CD4-positive, alpha-beta T cell treated with Interferon gamma for 1 hour (primary cell): ENCODE data around the gene ZDHHC14.

Experiments used
- DNase-seq: peaks from one replicate; pipeline ENCODE4 v3.0.0-alpha.2; 2020

Gene ZDHHC14

DNA sequence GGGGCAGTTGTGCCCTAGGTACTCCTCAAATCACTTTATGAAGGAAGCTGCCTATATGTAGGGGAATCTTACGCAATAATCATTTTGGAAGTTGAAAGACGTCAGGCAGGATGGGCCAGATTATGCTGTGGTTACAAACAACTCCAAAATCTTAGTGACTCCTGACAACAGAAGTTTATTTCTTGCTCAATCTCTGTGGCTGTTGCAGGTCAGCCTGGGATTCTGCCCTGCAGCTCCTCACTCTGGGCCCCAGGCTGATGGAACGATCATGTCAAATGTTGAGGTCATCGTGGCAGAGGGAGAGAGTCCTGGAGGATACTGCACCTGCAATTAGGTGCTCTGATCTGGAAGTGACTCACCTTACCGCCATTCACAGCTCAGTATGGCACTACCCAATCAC lies 88.4 kb downstream of the ZDHHC14 start:
- DNase-seq, result no peak

DNA sequence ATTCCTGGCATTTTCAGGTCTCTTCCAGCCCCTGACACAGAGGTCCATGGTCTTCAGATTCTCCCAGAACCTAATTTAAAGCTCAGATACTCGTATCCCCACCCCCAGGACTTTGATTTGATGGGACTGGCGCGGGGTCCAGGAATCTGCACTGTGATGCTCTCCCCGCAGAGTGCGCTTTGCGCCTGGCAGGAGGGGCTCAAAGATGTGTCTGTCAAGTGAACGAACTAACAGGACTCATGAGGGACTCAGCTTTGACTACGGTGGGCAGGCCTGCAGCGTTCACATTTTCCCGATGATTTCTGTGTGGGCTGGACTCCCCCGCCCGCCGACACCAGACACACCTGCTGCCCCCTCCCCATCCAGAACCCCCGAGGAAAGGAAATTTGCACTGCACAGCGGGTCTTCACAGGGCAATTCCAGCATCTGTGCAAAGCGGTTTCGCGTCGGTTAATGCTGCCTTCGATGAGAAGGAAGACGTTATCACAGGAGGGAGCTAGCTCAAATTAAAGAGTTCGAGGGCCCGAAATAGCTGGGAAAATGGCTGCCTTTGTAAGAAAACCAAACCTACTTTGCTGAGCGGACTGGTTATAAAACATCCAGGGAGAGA lies 90.2 kb downstream of the ZDHHC14 start:
- no peak for DNase-seq

DNA sequence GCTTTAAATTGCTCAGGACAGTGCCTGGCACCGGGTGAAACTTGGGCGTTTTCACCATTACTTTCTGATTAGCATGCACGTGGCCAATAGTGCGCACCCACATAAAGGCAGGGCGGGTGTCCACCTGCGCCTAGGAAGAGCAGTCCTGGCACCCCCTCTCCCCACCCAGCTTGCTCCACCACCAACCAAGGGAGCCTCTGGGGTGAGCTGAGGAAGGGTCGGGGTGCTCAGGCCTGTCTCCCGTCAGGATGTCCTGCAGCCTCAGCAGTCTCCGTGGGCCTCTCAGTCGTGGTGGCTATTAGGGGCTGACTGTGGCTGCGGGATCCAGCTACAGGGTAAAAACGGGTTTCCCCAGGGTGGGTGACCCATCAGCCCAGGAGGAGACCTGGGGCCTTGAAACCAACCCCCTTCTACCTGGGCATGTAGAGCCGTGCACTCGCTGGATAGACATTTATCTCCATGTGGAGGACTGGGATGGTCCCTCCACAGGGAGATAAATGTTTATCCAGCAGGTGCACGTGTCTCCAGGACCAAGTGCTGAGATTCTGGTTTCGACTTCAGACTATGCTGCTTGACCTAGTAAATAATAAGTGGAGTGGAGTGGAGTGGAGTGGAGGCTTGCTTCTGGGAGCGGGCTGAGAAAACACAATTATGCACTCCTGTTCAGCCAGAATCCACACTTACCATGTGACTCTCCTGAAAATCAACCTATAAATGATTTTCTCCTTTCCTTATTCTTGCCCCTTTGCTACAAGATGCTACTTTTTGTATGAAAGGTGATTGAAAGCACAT lies 91.1 kb downstream of the ZDHHC14 start:
- no peak for DNase-seq

DNA sequence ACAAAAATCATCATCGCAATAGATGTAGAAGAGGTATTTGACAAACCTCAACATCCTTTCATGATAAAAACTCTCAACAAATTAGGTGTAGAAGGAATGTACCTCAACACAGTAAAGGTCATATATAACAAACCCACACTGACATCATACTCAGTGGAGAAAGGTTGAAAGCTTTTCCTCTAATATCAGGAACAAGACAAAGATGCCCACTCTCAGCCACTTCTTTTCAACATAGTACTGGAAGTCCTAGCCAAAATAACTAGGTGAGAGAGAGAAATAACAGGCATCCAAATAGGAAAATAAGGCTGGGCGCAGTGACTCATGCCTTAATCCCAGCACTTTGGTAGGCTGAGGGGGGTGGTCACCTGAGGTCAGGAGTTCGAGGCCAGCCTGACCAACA lies 95.8 kb downstream of the ZDHHC14 start:
- DNase-seq, result no peak

DNA sequence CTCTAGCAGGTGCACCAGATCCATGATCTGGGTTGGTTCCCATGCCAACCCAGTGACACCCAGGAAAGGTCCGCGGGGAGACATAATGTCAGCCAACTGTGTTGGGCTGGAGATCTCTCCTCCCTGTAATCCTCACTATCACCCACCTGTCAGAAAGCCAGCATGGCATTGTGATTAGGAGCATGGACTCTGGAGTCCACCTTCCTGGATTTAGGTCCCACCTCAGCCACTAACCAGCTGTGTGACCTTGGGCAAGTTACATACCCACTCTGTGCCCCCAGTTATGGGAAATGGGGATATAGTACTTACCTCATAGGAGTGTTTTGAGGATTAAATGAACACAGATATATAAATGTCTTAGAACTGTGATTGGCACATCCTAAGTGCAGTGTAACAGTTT lies 97.9 kb downstream of the ZDHHC14 start:
- no peak for DNase-seq

DNA sequence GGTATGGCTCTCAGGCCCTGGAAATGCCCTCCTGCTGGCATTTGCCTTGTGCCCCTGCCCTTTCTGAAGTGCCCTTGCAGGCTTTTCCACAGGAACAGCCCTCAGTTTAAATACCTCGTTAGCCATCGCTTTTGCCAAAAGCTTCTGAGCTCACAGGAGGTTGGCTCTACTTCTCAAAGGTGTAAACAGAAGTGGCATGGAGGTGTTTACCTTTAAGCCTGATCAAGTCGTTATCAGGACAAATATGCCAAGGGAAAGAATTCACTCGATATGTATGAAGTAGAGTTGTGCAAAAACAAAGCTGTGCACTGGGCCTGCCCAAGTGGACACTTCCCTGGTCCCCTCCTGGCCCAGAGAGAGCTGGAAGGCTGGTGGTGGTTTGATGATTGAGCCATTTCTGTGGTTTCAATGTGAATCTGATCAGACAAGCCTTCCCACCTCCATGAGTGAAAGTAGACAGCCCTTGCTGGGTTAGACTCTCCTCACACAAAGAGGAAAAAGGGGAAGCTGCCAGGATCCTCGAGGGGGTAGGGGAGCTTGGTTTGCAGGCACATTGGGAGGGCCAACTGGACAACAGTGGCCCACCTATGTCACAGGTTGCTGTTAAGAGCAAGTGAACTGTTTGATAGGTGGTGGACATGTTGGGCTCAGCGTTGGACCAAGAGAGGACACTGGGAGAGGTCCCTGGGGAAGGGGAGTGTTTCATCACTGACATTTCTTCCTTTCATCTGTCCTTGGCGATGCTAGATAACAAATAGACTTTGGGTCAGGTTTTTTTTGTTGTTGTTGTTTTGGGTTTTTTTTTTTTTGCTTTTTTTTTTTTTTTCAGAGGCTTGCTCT lies 98.7 kb downstream of the ZDHHC14 start:
- DNase-seq, result no peak

DNA sequence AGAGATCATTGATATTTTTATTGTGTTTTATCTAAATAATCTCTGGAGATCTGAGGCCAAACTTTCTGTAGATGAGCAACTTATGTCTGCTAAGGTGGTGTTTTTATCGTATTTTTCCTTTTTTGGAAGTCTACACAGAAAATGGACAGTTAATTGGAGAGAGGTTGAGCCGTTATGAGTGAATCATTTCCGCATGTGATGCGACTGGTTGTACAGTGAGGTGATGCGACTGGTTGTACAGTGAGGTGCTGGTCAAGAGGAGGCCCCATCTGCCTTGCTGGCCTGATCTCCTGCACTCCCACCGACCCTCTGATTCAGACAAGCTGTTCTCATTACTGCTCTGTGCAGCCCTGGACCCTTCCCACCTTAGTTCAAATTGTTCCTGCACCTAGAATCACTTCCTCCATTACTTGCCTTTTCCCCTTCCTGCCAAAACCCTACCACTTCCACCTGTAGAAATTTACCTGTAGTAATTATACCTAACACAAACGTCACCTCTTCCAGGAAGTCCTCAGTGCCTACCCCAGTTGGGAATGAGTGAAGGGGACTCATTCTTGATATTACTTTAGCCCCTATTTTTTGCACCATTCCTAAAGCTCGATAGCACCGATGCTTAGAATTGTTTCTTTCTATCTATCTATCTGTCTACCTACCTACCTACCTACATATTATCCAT lies 100.3 kb downstream of the ZDHHC14 start:
- no peak for DNase-seq

DNA sequence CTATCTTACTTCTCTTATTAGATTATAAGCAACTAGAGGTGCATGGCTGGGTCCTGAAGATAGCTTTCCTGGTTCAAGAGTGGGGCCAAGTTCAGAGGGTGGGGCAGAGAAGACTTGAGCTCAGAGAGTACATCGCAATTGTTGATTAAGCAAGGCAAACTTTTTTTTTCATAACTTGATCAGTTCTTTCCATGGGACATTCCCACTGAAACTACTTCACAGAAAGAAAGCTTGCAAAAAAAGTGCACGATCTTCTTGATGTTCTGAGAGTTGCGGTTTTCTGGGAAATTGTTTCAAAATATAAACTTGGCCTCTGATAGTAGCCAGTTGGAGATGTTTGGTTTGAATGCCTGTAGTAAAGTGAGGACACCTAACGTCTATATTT lies 100.9 kb downstream of the ZDHHC14 start:
- DNase-seq, result no peak

DNA sequence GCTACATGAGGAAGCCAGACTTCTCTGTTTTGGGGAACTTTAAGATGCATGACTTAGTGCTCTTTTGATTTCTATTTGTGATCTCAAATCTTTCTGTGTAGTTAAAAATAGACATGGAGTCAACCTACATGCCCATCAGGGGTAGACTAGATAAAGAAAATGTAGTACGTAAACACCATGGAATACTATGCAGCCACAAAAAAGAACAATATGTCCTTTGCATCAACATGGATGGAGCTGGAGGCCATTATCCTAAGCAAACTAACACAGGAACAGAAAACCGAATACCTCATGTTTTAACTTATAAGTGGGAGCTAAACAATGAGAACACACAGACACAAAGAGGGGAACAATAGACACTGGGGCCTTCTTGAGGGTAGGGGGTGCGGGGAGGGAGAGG lies 102.8 kb downstream of the ZDHHC14 start:
- no peak for DNase-seq

DNA sequence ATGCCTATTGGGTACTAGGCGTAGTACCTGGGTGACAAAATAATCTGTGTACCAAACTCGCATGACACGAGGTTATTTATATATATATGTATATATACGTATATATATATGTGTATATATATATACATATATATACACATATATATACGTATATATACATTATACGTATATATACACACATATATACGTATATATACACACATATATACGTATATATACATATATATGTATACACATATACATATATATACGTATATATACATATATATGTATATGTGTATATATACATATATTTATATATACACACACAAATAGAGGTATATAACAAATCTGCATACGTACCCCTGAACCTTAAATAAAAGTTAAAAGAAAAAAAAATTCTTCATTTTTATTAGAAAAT lies 103.2 kb downstream of the ZDHHC14 start:
- DNase-seq, result no peak

DNA sequence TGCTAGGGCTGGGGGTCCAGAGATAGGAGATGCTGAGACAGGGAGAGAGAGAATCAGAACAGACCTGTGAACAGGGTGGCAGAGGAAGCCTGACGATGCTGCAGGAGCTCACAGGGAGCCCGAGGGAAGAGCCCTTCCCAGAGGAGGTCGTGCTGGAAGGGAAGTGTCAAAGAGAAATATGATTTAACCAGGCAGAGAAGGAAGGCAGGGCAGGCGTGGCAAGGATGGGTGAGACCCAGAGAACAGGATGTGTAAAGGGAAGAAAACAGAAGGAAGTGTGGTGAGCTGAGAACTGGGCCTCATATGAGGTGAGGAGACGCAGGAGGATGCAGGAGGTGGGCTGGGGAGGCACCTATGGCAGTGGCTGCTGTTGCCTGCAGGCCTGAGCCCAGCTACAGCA lies 105.6 kb downstream of the ZDHHC14 start:
- DNase-seq, result no peak

DNA sequence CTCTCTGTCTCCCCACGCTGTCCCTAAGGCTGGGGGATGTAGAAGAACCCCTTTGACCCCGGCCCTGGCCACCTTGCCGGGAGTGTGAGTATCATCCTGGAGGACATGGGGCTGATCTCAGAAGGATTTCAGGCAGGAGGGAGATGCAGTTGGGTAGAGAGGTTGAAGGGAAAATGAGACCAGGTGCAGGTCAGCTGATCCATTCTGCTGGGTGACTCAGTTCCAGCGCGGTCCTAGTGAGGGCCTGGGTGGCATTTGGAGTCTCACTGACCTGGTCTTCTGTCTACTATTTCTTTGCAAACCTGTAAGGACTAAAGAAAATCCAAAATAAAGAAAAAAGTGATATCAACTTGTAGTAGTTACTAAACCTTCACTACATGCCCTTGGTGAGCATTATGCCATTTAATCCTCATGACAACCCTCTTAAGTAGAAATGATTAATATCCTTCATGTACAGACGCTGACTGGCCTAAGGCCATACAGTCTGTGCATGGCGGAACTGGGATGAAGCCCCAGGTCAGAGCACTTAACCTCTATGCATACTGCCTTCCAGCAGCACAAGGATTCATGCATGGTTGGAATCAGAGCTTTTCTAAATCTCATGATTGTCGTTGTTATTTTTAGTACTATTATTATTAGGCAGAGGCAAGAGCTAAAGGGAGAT lies 106.3 kb downstream of the ZDHHC14 start:
- no peak for DNase-seq

DNA sequence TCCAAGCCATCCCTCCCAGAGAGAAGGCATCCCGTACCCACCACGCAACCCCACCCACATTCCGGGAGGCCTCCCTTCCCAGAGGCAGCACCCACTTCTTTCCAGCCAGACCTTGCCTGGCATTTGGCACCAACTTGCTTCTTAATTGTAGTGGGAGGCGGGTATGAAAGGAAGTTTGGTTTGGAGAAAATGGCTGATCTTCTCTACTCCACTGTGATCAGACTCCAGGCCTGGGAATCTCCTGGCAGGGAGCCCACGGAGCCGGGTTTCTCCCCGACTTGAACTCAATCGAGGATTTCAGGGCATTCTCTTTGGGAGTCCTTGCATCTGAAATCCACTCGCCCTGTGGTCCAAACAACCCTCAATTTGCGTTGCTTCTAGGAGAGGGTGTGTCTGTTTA lies 107.1 kb downstream of the ZDHHC14 start:
- DNase-seq, result no peak

DNA sequence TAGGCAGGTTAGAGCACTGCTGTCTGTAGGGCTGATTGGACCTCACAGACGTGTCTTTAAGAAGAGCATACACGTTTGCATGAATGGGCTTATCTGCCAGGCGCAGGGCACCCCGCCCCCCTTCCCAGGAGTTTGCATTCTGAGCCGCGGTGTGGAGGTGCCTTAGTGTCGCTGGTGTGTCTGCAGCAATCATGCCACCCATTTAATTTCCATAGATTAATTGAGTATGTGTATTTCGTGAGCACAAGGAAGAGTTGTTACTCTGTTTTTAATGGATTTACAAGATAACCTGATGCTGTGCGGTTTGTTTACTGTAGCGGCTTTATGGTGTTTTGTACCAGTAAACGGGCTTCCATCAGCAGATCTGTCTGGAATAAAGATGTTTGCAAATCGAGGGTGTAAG lies 107.7 kb downstream of the ZDHHC14 start:
- DNase-seq, result no peak

DNA sequence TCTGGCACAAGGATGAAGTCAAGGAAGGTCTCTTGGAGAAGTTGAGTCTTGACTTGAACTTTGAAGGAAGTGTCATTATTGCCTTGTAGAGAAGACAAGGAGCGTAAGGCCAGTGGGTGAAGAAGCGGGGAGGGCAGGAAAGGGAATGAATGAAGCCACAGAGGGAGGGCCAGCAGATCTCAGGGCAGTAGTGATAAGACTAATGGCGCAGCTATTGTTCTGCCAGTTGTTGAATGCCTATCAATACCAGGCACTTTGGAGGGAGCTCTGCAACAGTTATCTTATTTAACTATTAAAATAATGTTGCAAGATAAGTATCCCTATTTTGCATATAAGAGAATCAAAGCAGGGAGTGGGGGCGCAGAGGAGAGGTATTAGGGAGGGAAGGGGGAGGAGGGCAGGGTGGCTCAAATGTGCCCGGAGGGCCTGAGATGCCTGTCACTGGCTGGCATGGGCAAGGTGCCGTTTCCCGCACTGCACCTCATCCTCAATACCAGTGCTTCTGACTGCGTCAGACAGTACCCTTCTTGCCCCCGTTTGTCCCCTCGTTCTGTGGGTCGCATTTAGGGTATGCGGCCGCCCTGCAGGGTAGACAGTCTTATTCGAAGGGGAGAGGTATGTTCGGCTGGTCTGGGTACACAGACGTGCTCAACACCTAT lies 109.8 kb downstream of the ZDHHC14 start:
- DNase-seq, result no peak

DNA sequence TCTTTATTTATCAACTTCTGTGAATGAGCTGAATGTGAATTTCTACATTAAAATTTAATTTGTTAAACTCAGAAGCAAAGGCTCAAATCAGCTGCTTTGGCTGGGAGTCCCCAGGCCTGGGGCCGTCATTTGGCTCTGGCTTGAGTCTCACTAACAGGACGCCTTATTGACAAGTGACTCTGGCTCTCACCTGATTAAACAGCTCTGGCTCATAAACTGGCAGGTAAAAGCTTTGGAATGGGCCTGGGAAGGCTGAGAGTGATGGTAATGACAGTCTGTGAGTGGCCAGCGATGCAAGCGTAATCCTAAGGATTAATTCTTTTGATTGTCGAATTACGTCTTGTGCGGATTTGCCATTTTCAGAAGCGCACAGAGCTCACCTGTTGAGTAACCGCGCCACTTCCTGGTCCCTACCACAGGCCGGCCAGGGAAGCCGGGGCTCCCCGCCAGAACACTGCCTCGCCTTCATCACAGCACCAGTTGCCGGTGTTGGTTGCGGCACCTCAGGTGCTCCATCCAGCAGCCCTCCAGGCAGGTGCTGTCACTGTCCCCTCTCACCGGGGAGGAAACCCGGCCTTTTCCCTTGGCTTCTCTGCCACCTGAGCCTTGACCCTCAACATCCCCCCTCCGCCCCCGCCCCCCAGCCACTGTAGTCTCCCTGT lies 110.7 kb downstream of the ZDHHC14 start:
- no peak for DNase-seq

DNA sequence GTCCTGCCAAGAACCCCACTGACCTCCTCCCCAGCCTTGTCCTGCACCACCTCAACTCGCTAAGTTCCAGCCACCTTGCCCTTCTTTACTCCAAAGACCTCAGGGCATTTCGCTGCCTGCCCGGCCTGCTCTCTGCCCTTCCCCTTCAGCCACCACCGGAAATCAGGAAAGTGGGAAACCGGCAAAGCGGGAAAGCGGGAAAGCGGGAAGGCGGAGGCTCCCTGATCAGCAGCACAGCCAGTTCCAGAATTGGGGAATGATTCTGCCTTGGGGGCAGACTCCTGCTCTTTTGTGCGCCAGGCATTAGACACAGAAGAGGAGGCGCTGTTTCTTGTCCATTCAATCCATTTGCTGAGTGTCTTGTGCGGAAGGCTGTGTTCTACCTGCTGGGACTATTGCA lies 111.3 kb downstream of the ZDHHC14 start:
- no peak for DNase-seq

DNA sequence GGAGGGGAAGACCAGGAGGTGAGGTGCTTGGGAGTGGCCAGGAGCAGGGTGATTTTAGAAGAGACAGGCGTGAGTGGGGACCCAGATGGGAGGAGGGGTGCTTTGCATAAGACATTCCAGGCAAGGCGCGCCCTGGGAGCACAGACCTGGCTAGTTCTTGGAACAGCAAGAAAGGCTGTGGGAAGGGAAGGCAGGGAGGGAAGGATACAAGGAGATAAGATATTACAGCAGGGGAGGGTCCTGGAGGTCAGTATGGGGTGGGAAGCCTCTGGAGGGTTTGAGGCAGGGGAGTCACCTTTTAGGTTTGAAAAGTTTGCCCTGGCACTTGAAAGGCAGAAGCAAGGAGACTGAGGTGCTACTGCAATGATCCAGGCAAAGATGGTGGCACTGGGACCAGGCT lies 111.8 kb downstream of the ZDHHC14 start:
- no peak for DNase-seq

DNA sequence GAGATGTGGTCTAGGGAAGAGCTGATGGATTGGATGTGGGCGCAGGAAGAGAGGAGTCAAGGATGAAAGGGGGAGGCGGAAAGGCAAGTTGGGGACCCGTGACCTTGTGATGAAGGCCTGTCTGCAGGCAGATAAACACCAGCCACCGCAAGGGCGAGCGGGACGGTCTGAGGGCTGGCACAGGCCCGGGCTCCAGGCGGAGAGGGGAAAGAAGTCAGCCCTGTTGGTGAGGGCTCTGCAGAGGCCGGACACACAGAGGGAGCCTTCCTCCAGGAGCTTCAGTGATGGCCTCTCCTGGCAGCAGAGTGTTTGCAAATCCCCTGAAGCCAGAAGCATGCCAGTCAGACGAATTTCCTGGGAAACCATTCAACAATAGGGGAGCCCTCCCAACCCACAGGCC lies 112.2 kb downstream of the ZDHHC14 start:
- DNase-seq, result no peak

DNA sequence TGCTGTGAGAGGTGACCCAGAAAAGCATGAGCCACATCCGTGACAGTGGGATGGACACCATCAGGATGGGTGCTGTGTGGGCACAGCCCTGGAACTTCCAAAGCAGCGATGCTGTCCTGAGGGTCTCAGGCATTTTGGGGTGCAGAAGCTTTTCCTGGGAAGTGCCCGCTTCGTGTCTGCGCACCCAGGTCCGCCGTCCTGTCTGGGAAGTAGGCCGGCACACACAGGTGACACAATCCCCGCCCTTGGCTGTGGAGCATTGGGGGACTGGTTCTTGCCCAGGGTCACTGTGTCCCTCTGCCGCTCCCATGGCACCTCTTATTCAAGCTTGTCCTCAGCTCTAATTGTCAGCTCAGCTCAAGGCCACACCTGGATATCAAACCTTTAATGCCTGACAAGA lies 112.6 kb downstream of the ZDHHC14 start:
- no peak for DNase-seq

DNA sequence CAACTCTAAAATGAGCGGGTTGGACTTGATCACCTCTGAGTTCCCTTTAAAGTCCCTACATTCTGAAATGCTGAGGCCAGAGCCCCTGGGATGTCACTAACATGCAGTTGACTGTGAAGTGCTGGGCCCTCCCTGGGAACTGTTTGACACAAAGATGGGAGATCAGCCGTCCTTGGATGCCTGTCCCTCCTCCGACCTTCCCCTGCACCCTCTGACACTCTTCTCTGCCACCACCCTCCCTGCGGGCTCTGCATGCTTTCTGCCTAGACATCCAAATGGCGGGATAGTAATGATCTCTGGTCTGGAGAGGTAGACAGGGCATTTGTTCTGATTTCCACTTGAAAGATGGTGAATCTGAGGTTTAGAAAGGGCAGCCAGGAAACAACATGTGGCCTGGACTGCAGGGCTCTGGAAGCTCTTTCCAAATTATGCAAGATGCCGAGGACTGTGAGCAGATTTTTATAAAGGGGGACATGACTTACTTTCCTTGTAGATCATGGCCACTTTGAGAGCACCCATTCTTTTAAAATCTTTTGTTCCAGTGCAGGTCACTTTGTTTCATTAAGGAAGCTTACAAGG lies 113.2 kb downstream of the ZDHHC14 start:
- DNase-seq, result no peak
